Measurements from ENCODE around the gene GPC5. TPM values are rescaled to one million over a fixed set of nuclear protein-coding genes. Genes with fewer than 3 reads are reported as not detected.

Gene GPC5
- total and polyA plus RNA-seq, 2 of the 13 experiments (the other 11 are each of a cell fraction or from before 2014, with no cell fraction given) = 0.02 to 0.07 TPM

GRCh38 chr13:91816263-91816807 lies 417.9 kb downstream of the GPC5 start:
- ChIA-PET CTCF (ENCODE audit: low intra/inter-chr PET ratio, low total read pairs) (no interaction called here), POLR2A (no interaction called here)
- Histone ChIP-seq H3K27ac (ENCODE audit: extremely low read length, insufficient read depth, low read length) (no peak overlapping the region), H3K4me2 (ENCODE audit: low read depth, low read length) (no peak overlapping the region), H3K36me3 (replicated peaks in 1 of 2; ENCODE audit: control insufficient read depth in 1 of 2, insufficient read depth in 2 of 2, low read length in 2 of 2) (no peaks in the 10 kb centered on the region), H2AFZ (ENCODE audit: low read length) (no peak overlapping the region), H3K4me1 (ENCODE audit: insufficient read depth, low read length) (no peaks in the 10 kb centered on the region), H4K20me1 (ENCODE audit: insufficient read depth, low read length) (no peaks in the 10 kb centered on the region), H3K4me3 (replicated peaks in 1 of 3; ENCODE audit: insufficient read depth in 1 of 3, low read depth in 2 of 3, low read length in 3 of 3) (no peak overlapping the region), H3K27me3 (ENCODE audit: control insufficient read depth in 1 of 2, insufficient read depth in 2 of 2, low read length in 2 of 2) (no peaks in the 10 kb centered on the region), H3K9me3 (ENCODE audit: low read length) (no peaks in the 10 kb centered on the region), H3K9ac (ENCODE audit: insufficient read depth, low read depth, low read length) (no peak overlapping the region), H3K79me2 (ENCODE audit: insufficient read depth, low read length) (no peaks in the 10 kb centered on the region)
- intact Hi-C loops (cut with micrococcal nuclease; ENCODE audit: unreplicated experiment) = no loop called here
- TF ChIP-seq ZNF337 (CRISPR knock-in tag; IDR thresholded peaks at IDR 0.05; ENCODE audit: borderline replicate concordance, low read depth) (no peak), SP1 (IDR thresholded peaks at IDR 0.05) (no peak), SP1 (CRISPR knock-in tag; IDR thresholded peaks at IDR 0.05) (no peak), KLF13 (CRISPR knock-in tag; IDR thresholded peaks at IDR 0.05) (no peak), NFKB2 (CRISPR knock-in tag; IDR thresholded peaks at IDR 0.05; ENCODE audit: borderline replicate concordance) (no peak), FLYWCH1 (CRISPR knock-in tag; IDR thresholded peaks at IDR 0.05) (no peak), ZFYVE20 (CRISPR knock-in tag; IDR thresholded peaks at IDR 0.05; ENCODE audit: borderline replicate concordance, low read depth) (no peak), SMYD3 (CRISPR knock-in tag; IDR thresholded peaks at IDR 0.05) (no peak), ZBTB25 (CRISPR knock-in tag; IDR thresholded peaks at IDR 0.05) (no peak), ELF4 (CRISPR knock-in tag; IDR thresholded peaks at IDR 0.05; ENCODE audit: borderline replicate concordance) (no peak), UBTF (CRISPR knock-in tag; IDR thresholded peaks at IDR 0.05) (no peak), NFYB (CRISPR knock-in tag; IDR thresholded peaks at IDR 0.05) (no peak), ZNF737 (CRISPR knock-in tag; IDR thresholded peaks at IDR 0.05; ENCODE audit: borderline replicate concordance) (no peak), ATF3 (CRISPR knock-in tag; IDR thresholded peaks at IDR 0.05) (no peak), ZNF460 (CRISPR knock-in tag; IDR thresholded peaks at IDR 0.05; ENCODE audit: borderline replicate concordance) (no peak), MYNN (CRISPR knock-in tag; IDR thresholded peaks at IDR 0.05; ENCODE audit: low read depth) (no peak)
- TF ChIP-seq, protein P1, sequence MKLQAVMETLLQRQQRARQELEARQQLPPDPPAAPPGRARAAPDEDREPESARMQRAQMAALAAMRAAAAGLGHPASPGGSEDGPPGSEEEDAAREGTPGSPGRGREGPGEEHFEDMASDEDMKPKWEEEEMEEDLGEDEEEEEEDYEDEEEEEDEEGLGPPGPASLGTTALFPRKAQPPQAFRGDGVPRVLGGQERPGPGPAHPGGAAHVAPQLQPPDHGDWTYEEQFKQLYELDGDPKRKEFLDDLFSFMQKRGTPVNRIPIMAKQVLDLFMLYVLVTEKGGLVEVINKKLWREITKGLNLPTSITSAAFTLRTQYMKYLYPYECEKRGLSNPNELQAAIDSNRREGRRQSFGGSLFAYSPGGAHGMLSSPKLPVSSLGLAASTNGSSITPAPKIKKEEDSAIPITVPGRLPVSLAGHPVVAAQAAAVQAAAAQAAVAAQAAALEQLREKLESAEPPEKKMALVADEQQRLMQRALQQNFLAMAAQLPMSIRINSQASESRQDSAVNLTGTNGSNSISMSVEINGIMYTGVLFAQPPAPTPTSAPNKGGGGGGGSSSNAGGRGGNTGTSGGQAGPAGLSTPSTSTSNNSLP (IDR thresholded peaks at IDR 0.05; ENCODE audit: low read depth, low read length) = no peak
- DNase-seq (ENCODE audit: low spot score) (no peak), ATAC-seq (no peak), FAIRE-seq (no peak)
- WGBS (ENCODE audit: low lambda C conversion rate) = 0% methylated on average over 4 of the region's 4 CpGs
- in situ Hi-C loops (cut with HindIII; ENCODE audit: extremely low pct_ligation_motif_present, low pct_unique_long_range_greater_than_20kb) = no loop called here
- no TSS peak for BruUV-seq (replicated peaks)

Measured in HepG2 (cell line).